ENCODE results near the gene DMBX1.

The DMBX1 gene

DNA sequence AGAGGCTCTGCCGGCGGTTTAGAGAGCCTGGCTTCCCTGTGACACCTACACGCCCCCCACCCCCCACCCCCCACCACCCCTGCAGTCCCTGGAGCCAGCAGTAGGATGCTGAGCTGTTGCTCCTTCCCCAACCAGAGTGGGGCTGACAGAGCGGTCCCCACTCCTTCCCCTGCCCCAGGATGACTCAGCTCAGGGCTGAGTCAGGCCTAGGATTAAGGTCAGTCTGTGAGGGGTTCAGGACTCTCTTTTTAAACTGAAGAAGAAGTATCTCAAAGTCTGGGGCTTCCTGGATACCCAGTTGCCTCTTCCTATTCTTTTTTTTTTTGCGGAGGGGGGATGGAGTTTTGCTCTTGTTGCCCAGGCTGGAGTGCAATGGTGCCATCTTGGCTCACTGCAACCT, 19.1 kb downstream of the DMBX1 start:
- H3K9ac ChIP-seq (ENCODE audit: low read depth, low read length) = no peak overlapping the region
- ATAC-seq (ENCODE audit: insufficient read depth, low read depth) = no peak
- H3K4me1 ChIP-seq (ENCODE audit: insufficient read depth, low read length) = no peaks in the 10 kb centered on the region
- TF ChIP-seq EZH2 (IDR thresholded peaks at IDR 0.05; ENCODE audit: borderline replicate concordance, low read depth, low read length, severe bottlenecking) = no peak
- TF ChIP-seq, protein P1, sequence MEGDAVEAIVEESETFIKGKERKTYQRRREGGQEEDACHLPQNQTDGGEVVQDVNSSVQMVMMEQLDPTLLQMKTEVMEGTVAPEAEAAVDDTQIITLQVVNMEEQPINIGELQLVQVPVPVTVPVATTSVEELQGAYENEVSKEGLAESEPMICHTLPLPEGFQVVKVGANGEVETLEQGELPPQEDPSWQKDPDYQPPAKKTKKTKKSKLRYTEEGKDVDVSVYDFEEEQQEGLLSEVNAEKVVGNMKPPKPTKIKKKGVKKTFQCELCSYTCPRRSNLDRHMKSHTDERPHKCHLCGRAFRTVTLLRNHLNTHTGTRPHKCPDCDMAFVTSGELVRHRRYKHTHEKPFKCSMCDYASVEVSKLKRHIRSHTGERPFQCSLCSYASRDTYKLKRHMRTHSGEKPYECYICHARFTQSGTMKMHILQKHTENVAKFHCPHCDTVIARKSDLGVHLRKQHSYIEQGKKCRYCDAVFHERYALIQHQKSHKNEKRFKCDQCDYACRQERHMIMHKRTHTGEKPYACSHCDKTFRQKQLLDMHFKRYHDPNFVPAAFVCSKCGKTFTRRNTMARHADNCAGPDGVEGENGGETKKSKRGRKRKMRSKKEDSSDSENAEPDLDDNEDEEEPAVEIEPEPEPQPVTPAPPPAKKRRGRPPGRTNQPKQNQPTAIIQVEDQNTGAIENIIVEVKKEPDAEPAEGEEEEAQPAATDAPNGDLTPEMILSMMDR (IDR thresholded peaks at IDR 0.05; ENCODE audit: borderline replicate concordance, extremely low read depth, low read length, poor library complexity, severe bottlenecking) = no peak
- H3K79me2 ChIP-seq (ENCODE audit: insufficient read depth, low read length) = no peaks in the 10 kb centered on the region
- no peaks in the 10 kb centered on the region for H3K36me3 ChIP-seq (ENCODE audit: insufficient read depth, low read length)
- no peak overlapping the region for H3K4me2 ChIP-seq (ENCODE audit: insufficient read depth, low read length)
- no peak overlapping the region for H3K27ac ChIP-seq (ENCODE audit: low read length)
- H3K4me3 ChIP-seq (ENCODE audit: low read depth in 1 of 2, low read length in 2 of 2) = no peak overlapping the region
- H2AFZ ChIP-seq (ENCODE audit: low read depth, low read length) = no peak overlapping the region
- H4K20me1 ChIP-seq (ENCODE audit: insufficient read depth, low read length) = no peaks in the 10 kb centered on the region; the same call in none of the 2 replicates
- no peaks in the 10 kb centered on the region for H3K27me3 ChIP-seq (ENCODE audit: insufficient read depth, low read length, poor library complexity)
- no peak for DNase-seq
- H3K9me3 ChIP-seq (ENCODE audit: insufficient read depth, low read length, severe bottlenecking) = no peaks in the 10 kb centered on the region

DNA sequence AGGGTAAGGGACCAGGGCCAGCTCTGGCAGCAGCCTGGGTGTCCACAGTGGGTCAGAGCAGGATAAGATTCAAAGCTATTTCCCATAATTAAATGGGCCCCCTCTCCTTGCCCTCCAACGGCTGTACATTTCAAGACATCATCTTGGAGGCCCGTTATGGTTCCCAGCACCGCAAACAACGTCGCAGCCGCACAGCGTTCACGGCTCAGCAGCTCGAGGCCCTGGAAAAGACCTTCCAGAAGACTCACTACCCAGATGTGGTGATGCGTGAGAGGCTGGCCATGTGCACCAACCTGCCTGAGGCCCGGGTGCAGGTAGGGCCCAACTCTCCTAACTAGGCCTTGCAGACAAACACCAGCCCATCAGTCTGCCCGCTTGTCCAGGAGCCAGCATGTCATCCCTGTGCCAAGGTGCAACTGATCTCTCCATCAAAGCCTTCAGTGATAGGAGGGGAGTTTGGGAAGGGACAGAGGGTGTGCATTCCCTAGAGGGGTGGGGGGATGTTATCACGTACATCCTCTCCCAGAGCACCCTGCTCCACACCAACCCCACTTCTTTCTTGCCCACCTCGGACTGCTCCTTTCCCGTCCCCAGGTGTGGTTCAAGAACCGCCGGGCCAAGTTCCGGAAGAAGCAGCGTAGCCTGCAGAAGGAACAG, 20.8 kb downstream of the DMBX1 start:
- peaks cover under 1% of the 10 kb centered on the region for H4K20me1 ChIP-seq (ENCODE audit: insufficient read depth, low read length)
- ATAC-seq (ENCODE audit: insufficient read depth, low read depth) = no peak
- H2AFZ ChIP-seq (ENCODE audit: low read depth, low read length) = no peak overlapping the region
- no peak overlapping the region for H3K4me3 ChIP-seq (ENCODE audit: low read depth in 1 of 2, low read length in 2 of 2)
- H3K9ac ChIP-seq (ENCODE audit: low read depth, low read length) = no peak overlapping the region
- no peak overlapping the region for H3K27ac ChIP-seq (ENCODE audit: low read length)
- H3K27me3 ChIP-seq (ENCODE audit: insufficient read depth, low read length, poor library complexity) = peaks cover 5% of the 10 kb centered on the region
- H3K4me2 ChIP-seq (ENCODE audit: insufficient read depth, low read length) = no peak overlapping the region
- H3K9me3 ChIP-seq (ENCODE audit: insufficient read depth, low read length, severe bottlenecking) = no peaks in the 10 kb centered on the region
- TF ChIP-seq, protein P1 (IDR thresholded peaks at IDR 0.05; ENCODE audit: borderline replicate concordance, extremely low read depth, low read length, poor library complexity, severe bottlenecking) = no peak
- H3K79me2 ChIP-seq (ENCODE audit: insufficient read depth, low read length) = no peaks in the 10 kb centered on the region
- H3K4me1 ChIP-seq (ENCODE audit: insufficient read depth, low read length) = no peaks in the 10 kb centered on the region
- no peaks in the 10 kb centered on the region for H3K36me3 ChIP-seq (ENCODE audit: insufficient read depth, low read length)
- no peak for DNase-seq

DNA sequence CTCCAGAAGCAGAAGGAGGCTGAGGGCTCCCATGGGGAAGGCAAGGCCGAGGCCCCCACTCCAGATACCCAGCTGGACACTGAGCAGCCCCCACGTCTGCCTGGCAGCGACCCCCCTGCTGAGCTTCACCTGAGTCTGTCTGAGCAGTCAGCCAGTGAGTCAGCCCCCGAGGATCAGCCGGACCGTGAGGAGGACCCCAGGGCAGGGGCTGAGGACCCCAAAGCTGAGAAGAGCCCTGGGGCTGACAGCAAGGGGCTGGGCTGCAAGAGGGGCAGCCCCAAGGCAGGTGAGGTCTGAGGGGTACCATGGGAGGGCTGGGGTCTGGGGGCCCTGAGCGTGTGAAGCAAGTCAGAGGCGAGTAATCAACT, 21.3 kb downstream of the DMBX1 start:
- Histone ChIP-seq H3K4me2 (ENCODE audit: insufficient read depth, low read length) (no peak overlapping the region), H3K27me3 (ENCODE audit: insufficient read depth, low read length, poor library complexity) (peaks cover 7% of the 10 kb centered on the region), H3K4me1 (ENCODE audit: insufficient read depth, low read length) (no peaks in the 10 kb centered on the region), H3K36me3 (ENCODE audit: insufficient read depth, low read length) (no peaks in the 10 kb centered on the region), H3K27ac (ENCODE audit: low read length) (no peak overlapping the region), H3K9ac (ENCODE audit: low read depth, low read length) (no peak overlapping the region), H2AFZ (ENCODE audit: low read depth, low read length) (no peak overlapping the region), H3K9me3 (ENCODE audit: insufficient read depth, low read length, severe bottlenecking) (no peaks in the 10 kb centered on the region), H4K20me1 (ENCODE audit: insufficient read depth, low read length) (peaks cover 3% of the 10 kb centered on the region), H3K4me3 (ENCODE audit: low read depth in 1 of 2, low read length in 2 of 2) (no peak overlapping the region), H3K79me2 (ENCODE audit: insufficient read depth, low read length) (no peaks in the 10 kb centered on the region)
- TF ChIP-seq, protein P1 (IDR thresholded peaks at IDR 0.05; ENCODE audit: borderline replicate concordance, extremely low read depth, low read length, poor library complexity, severe bottlenecking) = no peak
- no peak for TF ChIP-seq EZH2 (IDR thresholded peaks at IDR 0.05; ENCODE audit: borderline replicate concordance, low read depth, low read length, severe bottlenecking)
- DNase-seq (no peak), ATAC-seq (ENCODE audit: insufficient read depth, low read depth) (no peak)
